Measurements from ENCODE around the gene C2CD2.

Gene C2CD2

DNA sequence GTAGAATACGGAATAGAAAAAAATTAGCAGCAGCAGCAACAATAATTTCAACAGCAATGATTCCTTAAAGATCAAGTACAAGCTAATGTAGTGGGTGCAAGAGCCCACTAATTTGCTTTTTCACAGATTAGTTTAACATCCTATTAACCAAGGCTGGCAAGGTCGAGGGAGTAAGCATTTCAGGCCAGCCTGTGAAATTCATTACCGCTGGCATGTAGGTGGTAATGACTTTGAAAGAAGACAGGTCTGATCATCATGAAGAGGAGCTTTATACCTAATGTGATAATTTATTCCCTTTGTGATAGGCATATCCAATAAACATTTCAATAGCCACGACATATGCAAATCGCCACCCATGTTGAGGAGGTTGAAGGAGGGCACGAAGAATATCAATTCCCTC lies 63.5 kb downstream of the C2CD2 start:
- no peak for DNase-seq
- Mint-ChIP-seq H3K4me3 (no peak overlapping the region), H3K4me1 (peaks cover 25% of the 10 kb centered on the region), H3K27me3 (ENCODE audit: low read depth, poor library complexity) (no peaks in the 10 kb centered on the region), H3K27ac (no peak overlapping the region), H3K9me3 (no peaks in the 10 kb centered on the region), H3K36me3 (ENCODE audit: low read depth) (peaks cover 8% of the 10 kb centered on the region)
- TF ChIP-seq, protein P1, sequence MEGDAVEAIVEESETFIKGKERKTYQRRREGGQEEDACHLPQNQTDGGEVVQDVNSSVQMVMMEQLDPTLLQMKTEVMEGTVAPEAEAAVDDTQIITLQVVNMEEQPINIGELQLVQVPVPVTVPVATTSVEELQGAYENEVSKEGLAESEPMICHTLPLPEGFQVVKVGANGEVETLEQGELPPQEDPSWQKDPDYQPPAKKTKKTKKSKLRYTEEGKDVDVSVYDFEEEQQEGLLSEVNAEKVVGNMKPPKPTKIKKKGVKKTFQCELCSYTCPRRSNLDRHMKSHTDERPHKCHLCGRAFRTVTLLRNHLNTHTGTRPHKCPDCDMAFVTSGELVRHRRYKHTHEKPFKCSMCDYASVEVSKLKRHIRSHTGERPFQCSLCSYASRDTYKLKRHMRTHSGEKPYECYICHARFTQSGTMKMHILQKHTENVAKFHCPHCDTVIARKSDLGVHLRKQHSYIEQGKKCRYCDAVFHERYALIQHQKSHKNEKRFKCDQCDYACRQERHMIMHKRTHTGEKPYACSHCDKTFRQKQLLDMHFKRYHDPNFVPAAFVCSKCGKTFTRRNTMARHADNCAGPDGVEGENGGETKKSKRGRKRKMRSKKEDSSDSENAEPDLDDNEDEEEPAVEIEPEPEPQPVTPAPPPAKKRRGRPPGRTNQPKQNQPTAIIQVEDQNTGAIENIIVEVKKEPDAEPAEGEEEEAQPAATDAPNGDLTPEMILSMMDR (IDR thresholded peaks at IDR 0.05), result no peak

DNA sequence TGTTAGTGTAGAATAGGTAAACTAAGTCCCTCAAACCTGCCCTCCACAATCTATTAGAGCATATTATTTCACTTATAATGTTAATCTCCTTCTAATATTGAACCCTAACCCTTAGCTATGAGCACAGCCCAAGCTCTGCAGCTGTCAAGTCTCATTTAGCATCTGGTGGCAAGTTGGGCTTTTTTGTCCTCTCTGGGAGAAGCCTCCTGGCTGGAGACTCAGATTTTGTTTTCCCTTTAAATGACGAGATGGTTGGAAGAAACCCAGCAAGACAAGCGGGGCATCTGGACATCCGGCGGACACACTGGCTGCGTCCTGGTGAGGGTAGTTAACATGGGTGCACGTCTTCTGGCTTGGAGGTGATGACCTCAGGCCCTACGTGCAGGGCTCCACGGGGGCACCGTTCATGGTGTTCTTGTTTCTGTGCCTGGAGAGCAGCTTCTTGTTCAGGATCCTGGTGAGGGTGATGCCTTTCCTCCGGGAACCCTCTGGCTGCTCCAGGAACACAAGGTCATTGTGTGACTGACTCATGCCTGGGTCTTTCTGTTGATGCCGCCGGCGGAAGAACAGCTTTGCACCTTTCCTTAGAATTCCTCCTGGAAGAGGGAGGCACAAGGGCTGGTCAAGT lies 65.0 kb downstream of the C2CD2 start:
- TF ChIP-seq, protein P1 (IDR thresholded peaks at IDR 0.05), result no peak
- Mint-ChIP-seq H3K27me3 (ENCODE audit: low read depth, poor library complexity) (no peaks in the 10 kb centered on the region), H3K9me3 (no peaks in the 10 kb centered on the region), H3K27ac (no peak overlapping the region), H3K4me3 (no peak overlapping the region), H3K4me1 (peaks cover 26% of the 10 kb centered on the region), H3K36me3 (ENCODE audit: low read depth) (peaks cover 8% of the 10 kb centered on the region)
- no peak for DNase-seq

DNA sequence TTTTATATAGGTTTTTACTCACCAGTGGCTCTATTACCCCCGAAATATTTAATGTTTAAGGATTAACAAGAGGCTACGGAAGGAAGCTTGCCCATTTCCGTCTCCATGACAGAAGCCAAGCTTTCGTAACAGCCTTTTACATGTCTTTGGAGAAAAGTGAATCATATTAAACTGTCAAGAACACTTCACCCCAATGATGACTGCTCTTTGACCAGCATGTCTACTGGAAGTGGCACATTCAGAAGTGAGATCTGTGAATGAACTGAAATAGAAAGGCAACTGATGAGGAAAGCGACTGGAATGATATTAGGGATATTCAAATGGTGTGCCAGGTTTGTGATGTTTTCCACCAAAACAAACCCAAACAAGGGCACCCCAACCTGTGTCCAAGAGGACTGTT lies 66.2 kb downstream of the C2CD2 start:
- no peaks in the 10 kb centered on the region for H3K9me3 Mint-ChIP-seq
- DNase-seq, result no peak
- H3K4me1 Mint-ChIP-seq, result peaks cover 31% of the 10 kb centered on the region
- no peaks in the 10 kb centered on the region for H3K27me3 Mint-ChIP-seq (ENCODE audit: low read depth, poor library complexity)
- no peak overlapping the region for H3K4me3 Mint-ChIP-seq
- no peak overlapping the region for H3K27ac Mint-ChIP-seq
- TF ChIP-seq, protein P1 (IDR thresholded peaks at IDR 0.05), result no peak
- peaks cover 8% of the 10 kb centered on the region for H3K36me3 Mint-ChIP-seq (ENCODE audit: low read depth)

DNA sequence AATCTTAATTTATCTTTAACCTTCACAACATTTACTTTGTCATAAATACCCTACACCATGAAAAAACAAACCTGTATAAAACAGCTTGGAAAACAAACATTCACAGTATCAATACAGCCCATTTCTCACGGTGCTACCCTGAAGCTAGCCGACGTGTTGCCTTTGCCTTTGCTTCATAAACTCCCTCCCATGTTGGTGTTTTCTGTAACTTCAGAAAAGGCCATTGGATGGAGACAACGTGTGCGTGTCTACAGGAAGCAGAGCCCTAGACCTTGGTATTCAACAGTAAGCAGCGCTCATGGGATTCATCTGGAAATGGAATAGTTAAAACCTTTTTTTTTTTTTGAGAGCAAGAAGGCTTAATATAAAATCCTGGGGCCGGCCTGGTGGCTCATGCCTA lies 67.5 kb downstream of the C2CD2 start:
- no peaks in the 10 kb centered on the region for H3K27me3 Mint-ChIP-seq (ENCODE audit: low read depth, poor library complexity)
- DNase-seq, result no peak
- H3K36me3 Mint-ChIP-seq (ENCODE audit: low read depth), result peaks cover 8% of the 10 kb centered on the region
- no peaks in the 10 kb centered on the region for H3K9me3 Mint-ChIP-seq
- no peak overlapping the region for H3K27ac Mint-ChIP-seq
- H3K4me3 Mint-ChIP-seq, result no peak overlapping the region
- TF ChIP-seq, protein P1 (IDR thresholded peaks at IDR 0.05), result no peak
- peaks cover 31% of the 10 kb centered on the region for H3K4me1 Mint-ChIP-seq

DNA sequence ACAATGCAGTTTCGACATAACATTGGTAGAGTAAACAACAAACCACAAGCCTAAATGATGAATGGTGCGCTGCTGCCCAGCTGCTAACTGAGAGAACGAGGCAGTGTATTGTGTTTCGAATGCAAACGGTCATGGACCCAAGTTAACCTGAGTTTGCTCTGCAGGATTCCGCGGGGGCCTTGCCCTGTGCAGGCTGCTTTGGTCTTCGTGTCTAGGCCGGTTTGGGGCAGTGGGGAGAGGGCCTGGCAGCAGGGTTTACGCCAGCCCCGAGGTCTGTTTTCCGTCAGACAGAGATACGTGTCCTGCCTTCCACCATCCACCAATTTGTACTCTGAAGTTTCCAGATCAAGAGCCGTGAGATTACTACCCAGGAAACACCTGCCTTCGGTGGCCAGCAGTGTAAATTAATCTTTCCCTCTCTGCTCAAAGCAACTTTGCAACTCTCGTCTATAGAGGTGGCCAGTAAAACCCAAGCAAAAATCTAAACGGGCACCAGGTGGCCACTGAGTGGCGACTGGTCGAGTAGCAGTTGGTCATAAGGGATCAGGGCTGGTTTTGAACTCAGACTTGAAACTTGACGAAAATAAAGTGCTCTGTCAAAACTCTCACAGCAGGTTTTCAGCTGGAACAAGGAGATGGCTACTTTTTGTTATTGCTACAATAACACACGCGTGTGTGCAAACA lies 68.3 kb downstream of the C2CD2 start:
- TF ChIP-seq, protein P1 (IDR thresholded peaks at IDR 0.05), result no peak
- Mint-ChIP-seq H3K4me1 (peaks cover 31% of the 10 kb centered on the region), H3K9me3 (no peaks in the 10 kb centered on the region), H3K27me3 (ENCODE audit: low read depth, poor library complexity) (no peaks in the 10 kb centered on the region), H3K27ac (peak overlapping the region; percentile 15), H3K4me3 (no peak overlapping the region), H3K36me3 (ENCODE audit: low read depth) (peaks cover 8% of the 10 kb centered on the region)
- DNase-seq, result no peak
